ENCODE data around the gene SUCO. TPM values are rescaled to one million over a fixed set of nuclear protein-coding genes. Genes with fewer than 3 reads are reported as not detected.
A peak's percentile ranks its signal among the peaks of the same experiment; 100 is the strongest.

The SUCO gene
- polyA plus RNA-seq, 3 donors from 2014 or later, result 7.8 to 14.0 (median 8.2) TPM

- H3K4me1 Mint-ChIP-seq, result peaks cover 45 to 49% of the 10 kb centered on the region in 2 donors
- peak overlapping the region; percentile 94 to 100 (median 98) for H3K4me3 Mint-ChIP-seq
- H3K27ac Mint-ChIP-seq, result peak overlapping the region; percentile 98 to 100 (median 100)
- no peaks in the 10 kb centered on the region for H3K9me3 Mint-ChIP-seq
- H3K36me3 Mint-ChIP-seq, result no peaks in the 10 kb centered on the region
- H3K27me3 Mint-ChIP-seq (ENCODE audit: low read depth in 3 of 3), result peaks cover 12 to 23% (median 15%) of the 10 kb centered on the region in 3 donors
- DNase-seq, result peak in 1 of 3 donors; percentile 7
Observed at GRCh38 chr1:172531412-172532182, 1.4 kb upstream of the SUCO start.

DNA sequence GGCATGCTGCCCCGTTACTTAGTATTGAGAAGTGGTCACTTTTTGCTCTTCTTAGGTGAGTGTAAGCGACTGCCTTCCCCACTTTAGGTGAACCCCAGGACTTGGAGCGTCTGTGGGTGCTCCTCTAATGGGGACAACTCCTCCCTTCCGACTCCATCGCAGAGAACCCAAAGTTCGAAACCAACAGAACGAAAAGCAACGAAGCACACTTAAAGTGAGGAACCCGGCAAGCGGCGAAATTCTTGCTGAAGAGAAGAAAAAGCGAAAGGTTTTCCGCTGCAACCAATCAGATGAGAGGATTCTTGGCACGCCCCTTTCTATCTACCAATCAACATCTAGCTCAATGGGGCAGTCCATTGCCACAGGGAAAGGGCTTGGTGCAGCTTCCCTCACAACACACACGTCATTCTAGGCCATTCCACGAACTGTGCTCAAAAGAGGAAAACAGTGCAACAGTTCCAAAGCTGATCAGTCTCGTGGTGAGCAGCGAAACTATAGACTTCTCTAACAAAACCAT is 709 bp upstream of the SUCO start:
- H3K4me3 Mint-ChIP-seq, result peak overlapping the region; percentile 94 to 100 (median 98)
- DNase-seq, result peak; percentile 94 to 97 (median 96)
- H3K36me3 Mint-ChIP-seq, result no peaks in the 10 kb centered on the region
- peaks cover 12 to 21% (median 15%) of the 10 kb centered on the region in 3 donors for H3K27me3 Mint-ChIP-seq (ENCODE audit: low read depth in 3 of 3)
- H3K9me3 Mint-ChIP-seq, result no peaks in the 10 kb centered on the region
- peaks cover 48 to 54% of the 10 kb centered on the region in 2 donors for H3K4me1 Mint-ChIP-seq
- peak overlapping the region; percentile 98 to 100 (median 100) for H3K27ac Mint-ChIP-seq

GRCh38 chr1:172533513-172534151 is 682 bp downstream of the SUCO start:
- Mint-ChIP-seq H3K9me3 (no peaks in the 10 kb centered on the region), H3K27ac (peak overlapping the region; percentile 95 to 100 (median 98)), H3K36me3 (no peaks in the 10 kb centered on the region), H3K4me1 (peaks cover 53 to 64% of the 10 kb centered on the region in 2 donors), H3K4me3 (peak overlapping the region; percentile 94 to 100 (median 98)), H3K27me3 (ENCODE audit: low read depth in 3 of 3) (peaks cover 12 to 21% (median 15%) of the 10 kb centered on the region in 3 donors)
- peak in 1 of 3 donors; percentile 60 for DNase-seq

DNA sequence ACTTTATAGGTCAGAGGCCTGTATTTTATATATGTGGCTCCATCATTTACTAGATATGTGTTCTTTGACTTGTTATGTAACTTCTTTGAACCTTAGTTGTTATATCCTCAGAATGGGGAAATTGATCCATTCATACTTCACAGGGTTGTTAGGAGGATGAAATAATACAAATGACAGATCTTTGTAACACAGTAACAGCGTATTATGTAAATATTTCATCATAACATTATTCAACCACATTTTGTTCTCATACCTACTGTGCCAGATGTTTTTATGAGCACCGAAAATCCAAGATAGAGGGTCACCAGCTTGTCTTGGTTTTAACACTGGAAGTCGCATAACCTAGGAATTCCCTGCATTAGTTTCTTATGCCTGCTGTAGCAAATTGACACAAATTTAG is 3.3 kb downstream of the SUCO start:
- H3K27ac Mint-ChIP-seq, result no peak overlapping the region
- H3K36me3 Mint-ChIP-seq, result no peaks in the 10 kb centered on the region
- H3K4me3 Mint-ChIP-seq, result no peak overlapping the region
- DNase-seq, result no peak
- peaks cover 60 to 85% of the 10 kb centered on the region in 2 donors for H3K4me1 Mint-ChIP-seq
- no peaks in the 10 kb centered on the region for H3K9me3 Mint-ChIP-seq
- peaks cover 9 to 18% (median 15%) of the 10 kb centered on the region in 3 donors for H3K27me3 Mint-ChIP-seq (ENCODE audit: low read depth in 3 of 3)

GRCh38 chr1:172537366-172537765 is 4.4 kb downstream of the SUCO start:
- Mint-ChIP-seq H3K36me3 (no peaks in the 10 kb centered on the region), H3K27me3 (ENCODE audit: low read depth in 3 of 3) (peaks cover 5 to 15% (median 10%) of the 10 kb centered on the region in 3 donors)

DNA sequence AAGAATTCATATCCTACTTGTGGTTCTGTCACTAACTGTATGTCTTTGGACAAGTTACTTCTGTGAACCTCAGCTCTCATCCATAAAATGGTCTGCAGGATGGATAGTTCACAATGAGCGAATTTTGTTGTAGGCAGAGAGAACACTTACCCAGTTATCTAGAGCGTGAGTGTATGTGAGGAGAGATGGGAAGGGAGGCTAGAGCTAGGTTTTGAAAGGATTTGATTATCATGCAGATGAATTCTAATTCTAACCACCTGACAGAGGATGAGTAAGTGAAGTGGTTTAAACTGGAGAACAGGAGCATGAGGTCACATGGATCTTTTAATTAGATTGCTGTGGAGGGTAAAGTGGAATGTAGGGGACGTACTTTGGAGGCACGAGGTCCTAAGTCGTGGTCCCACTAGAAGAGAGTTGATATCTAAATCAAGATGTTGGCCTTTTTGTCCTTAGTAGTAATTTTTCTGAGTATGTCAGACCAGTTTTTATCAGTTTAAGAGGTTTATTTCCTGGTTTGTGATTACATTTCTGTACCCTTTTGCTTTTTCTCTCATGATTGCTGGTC is 5.0 kb downstream of the SUCO start:
- no peaks in the 10 kb centered on the region for H3K9me3 Mint-ChIP-seq
- no peak for DNase-seq
- H3K4me3 Mint-ChIP-seq, result no peak overlapping the region
- H3K36me3 Mint-ChIP-seq, result no peaks in the 10 kb centered on the region
- H3K27me3 Mint-ChIP-seq (ENCODE audit: low read depth in 3 of 3), result peaks cover under 1 to 10% (median 5%) of the 10 kb centered on the region in 3 donors
- peaks cover 56 to 82% of the 10 kb centered on the region in 2 donors for H3K4me1 Mint-ChIP-seq
- H3K27ac Mint-ChIP-seq, result peak overlapping the region in 3 of 6 donors; percentile 8 to 23 (median 15)

More at GRCh38 chr1:172537366-172537765, 4.4 kb downstream of the SUCO start:
- peaks cover 56 to 82% of the 10 kb centered on the region in 2 donors for H3K4me1 Mint-ChIP-seq
- peak overlapping the region in 1 of 6 donors; percentile 8 for H3K27ac Mint-ChIP-seq
- H3K9me3 Mint-ChIP-seq, result no peaks in the 10 kb centered on the region
- no peak overlapping the region for H3K4me3 Mint-ChIP-seq
- DNase-seq, result no peak

DNA sequence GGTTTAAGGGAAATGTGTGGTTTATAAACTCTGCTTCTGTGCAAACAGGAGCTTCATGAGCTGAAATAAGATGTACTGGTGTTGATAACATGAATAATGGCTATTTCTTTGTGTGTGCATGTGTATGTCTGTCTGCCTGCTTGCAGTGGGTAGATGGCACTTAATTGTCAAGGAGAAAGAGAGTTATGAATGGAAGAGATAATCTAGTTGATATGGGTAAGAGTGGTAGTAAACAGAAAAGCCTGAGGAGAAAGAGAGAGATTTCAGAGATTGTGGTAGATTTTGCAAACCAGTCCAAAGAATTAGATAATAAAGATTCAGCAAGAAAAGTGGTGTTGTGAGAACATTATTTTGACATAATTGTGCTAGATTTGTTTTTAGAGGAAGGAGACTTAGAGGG is 7.7 kb downstream of the SUCO start:
- peak overlapping the region in 2 of 6 donors; percentile 0 to 41 for H3K27ac Mint-ChIP-seq
- H3K9me3 Mint-ChIP-seq, result no peaks in the 10 kb centered on the region
- H3K4me1 Mint-ChIP-seq, result peaks cover 33 to 59% of the 10 kb centered on the region in 2 donors
- peaks cover 0 to 1% (median 0%) of the 10 kb centered on the region in 3 donors for H3K27me3 Mint-ChIP-seq (ENCODE audit: low read depth in 3 of 3)
- H3K36me3 Mint-ChIP-seq, result no peaks in the 10 kb centered on the region
- H3K4me3 Mint-ChIP-seq, result no peak overlapping the region
- DNase-seq, result no peak

GRCh38 chr1:172544481-172545104 is 11.6 kb downstream of the SUCO start:
- no peaks in the 10 kb centered on the region for H3K36me3 Mint-ChIP-seq
- H3K4me1 Mint-ChIP-seq, result peaks cover 26 to 46% of the 10 kb centered on the region in 2 donors
- peaks cover 0 to 1% (median 0%) of the 10 kb centered on the region in 3 donors for H3K27me3 Mint-ChIP-seq (ENCODE audit: low read depth in 3 of 3)
- no peak overlapping the region for H3K27ac Mint-ChIP-seq
- H3K4me3 Mint-ChIP-seq, result no peak overlapping the region
- DNase-seq, result no peak
- H3K9me3 Mint-ChIP-seq, result no peaks in the 10 kb centered on the region

DNA sequence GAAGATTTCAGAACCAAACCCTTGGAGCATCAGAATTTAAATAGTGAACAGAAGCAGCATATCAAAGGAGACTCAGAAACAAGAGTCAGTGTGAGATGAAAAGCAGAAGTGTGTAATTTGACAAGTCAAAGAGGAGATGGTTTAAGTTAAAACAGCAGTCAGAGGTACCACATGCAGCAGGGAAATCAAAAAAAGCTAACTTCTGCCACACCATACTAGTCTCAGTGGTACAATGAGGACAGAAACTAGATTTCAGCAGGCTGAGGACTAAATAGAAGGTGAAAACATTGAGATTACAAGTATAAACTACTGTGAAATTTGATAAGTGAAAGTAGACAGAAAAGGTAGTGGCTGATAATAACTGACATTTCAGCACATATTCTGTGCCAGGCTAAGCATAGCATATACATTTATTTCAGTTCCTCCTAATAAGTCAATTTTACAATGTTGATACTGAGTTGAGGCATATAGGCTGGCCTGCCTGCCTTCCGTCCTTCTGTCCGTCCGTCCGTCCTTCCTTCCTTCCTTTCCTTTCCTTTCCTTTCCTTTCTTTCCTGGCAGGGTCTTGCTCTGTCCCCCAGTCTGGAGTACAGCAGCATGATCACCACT is 12.6 kb downstream of the SUCO start:
- DNase-seq, result no peak
- no peak overlapping the region for H3K4me3 Mint-ChIP-seq
- H3K27me3 Mint-ChIP-seq (ENCODE audit: low read depth in 3 of 3), result peaks cover 0 to 1% (median 0%) of the 10 kb centered on the region in 3 donors
- H3K9me3 Mint-ChIP-seq, result no peaks in the 10 kb centered on the region
- H3K36me3 Mint-ChIP-seq, result no peaks in the 10 kb centered on the region
- H3K4me1 Mint-ChIP-seq, result peaks cover 29 to 46% of the 10 kb centered on the region in 2 donors
- no peak overlapping the region for H3K27ac Mint-ChIP-seq

- H3K9me3 Mint-ChIP-seq, result no peaks in the 10 kb centered on the region
- H3K27ac Mint-ChIP-seq, result no peak overlapping the region
- no peaks in the 10 kb centered on the region for H3K36me3 Mint-ChIP-seq
- no peak overlapping the region for H3K4me3 Mint-ChIP-seq
- DNase-seq, result no peak
- peaks cover 20 to 44% of the 10 kb centered on the region in 2 donors for H3K4me1 Mint-ChIP-seq
- H3K27me3 Mint-ChIP-seq (ENCODE audit: low read depth in 3 of 3), result peaks cover 0 to 1% (median 0%) of the 10 kb centered on the region in 3 donors
Observed at GRCh38 chr1:172547071-172547470, 14.1 kb downstream of the SUCO start.

- H3K9me3 Mint-ChIP-seq, result no peaks in the 10 kb centered on the region
- DNase-seq, result no peak
- H3K4me1 Mint-ChIP-seq, result peaks cover 20 to 54% of the 10 kb centered on the region in 2 donors
- H3K27ac Mint-ChIP-seq, result peak overlapping the region in 1 of 6 donors; percentile 62
- peak overlapping the region in 2 of 5 donors; percentile 2 to 22 for H3K4me3 Mint-ChIP-seq
- no peaks in the 10 kb centered on the region for H3K36me3 Mint-ChIP-seq
- no peaks in the 10 kb centered on the region for H3K27me3 Mint-ChIP-seq (ENCODE audit: low read depth in 3 of 3)
Observed at GRCh38 chr1:172549621-172550280, 16.8 kb downstream of the SUCO start.

DNA sequence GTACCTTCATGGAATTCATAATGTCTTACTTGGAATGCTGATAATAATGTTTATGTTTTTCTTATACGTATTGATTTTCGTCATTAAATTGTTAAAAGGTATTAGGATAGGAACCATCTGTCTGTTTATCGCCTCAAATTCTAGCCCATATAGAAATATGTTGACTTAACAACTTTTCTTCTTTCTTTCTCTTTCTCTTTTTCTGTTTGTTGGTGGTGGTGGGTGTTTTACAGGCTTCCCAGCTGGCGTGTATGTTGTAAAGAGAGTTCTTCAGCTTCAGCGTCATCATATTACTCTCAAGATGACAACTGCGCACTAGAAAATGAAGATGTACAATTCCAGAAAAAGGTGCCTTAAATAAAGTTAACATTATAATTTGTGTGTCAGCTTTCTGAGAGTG is 18.3 kb downstream of the SUCO start:
- Mint-ChIP-seq H3K27ac (peak overlapping the region in 2 of 6 donors; percentile 4 to 31), H3K4me3 (no peak overlapping the region)

More for the DNA sequence above, 18.3 kb downstream of the SUCO start:
- Mint-ChIP-seq H3K4me1 (peaks cover 23 to 69% of the 10 kb centered on the region in 2 donors), H3K27me3 (ENCODE audit: low read depth in 3 of 3) (no peaks in the 10 kb centered on the region), H3K36me3 (peaks cover 0 to 13% (median 3%) of the 10 kb centered on the region in 3 donors), H3K9me3 (no peaks in the 10 kb centered on the region)
- no peak for DNase-seq
